K562 (cell line): ENCODE results near the gene SLAMF6. TPM values are rescaled to one million over a fixed set of nuclear protein-coding genes. Genes with fewer than 3 reads are reported as not detected.
A peak's percentile ranks its signal among the peaks of the same experiment; 100 is the strongest.

Experiments used
- AFF1 ChIP-seq, 2 experiments: fragments of 450-650 bp; IDR thresholded peaks; 2 replicates each; pipeline ENCODE4 v1.6.1; 2018; ENCODE audit warnings: mild to moderate bottlenecking in 2 of 2, low read depth in 1 of 2; ENCODE audit not compliant: partially characterized antibody in 2 of 2
- ATF1 ChIP-seq, 2 experiments: fragments of 450-650 bp in 1 of 2; IDR thresholded peaks; 2 replicates each; pipeline ENCODE4 v1.6.1; 2016; ENCODE audit warnings: missing compliant biosample characterization in 1 of 2, missing genetic modification characterization in 1 of 2
- CREM ChIP-seq: IDR thresholded peaks from 2 replicates; pipeline ENCODE4 v1.6.1; 2014; ENCODE audit warnings: antibody characterized with exemption, low read depth
- FOXK1 ChIP-seq: sonication (generic); formaldehyde crosslinking; IDR thresholded peaks from 2 replicates; pipeline ENCODE4 v1.8.0; 2022; ENCODE audit warnings: missing genetic modification reagents, mild to moderate bottlenecking, borderline replicate concordance
- MGA ChIP-seq: fragments of 450-650 bp; IDR thresholded peaks from 2 replicates; pipeline ENCODE4 v1.6.1; 2016; ENCODE audit warnings: mild to moderate bottlenecking, moderate library complexity
- SMARCA4 ChIP-seq: fragments of 450-650 bp; IDR thresholded peaks from 2 replicates; pipeline ENCODE4 v1.6.1; 2016
- THRAP3 ChIP-seq: fragments of 450-650 bp; IDR thresholded peaks from 2 replicates; pipeline ENCODE4 v1.6.1; 2016; ENCODE audit warnings: mild to moderate bottlenecking, inconsistent platforms, borderline replicate concordance
- TRIM24 ChIP-seq, 2 experiments: fragments of 450-650 bp; IDR thresholded peaks; 2 replicates each; pipeline ENCODE4 v1.6.1; 2016
- ZNF133 ChIP-seq: fragments of 250-450 bp; sonication (Bioruptor Pico); IDR thresholded peaks from 2 replicates; pipeline ENCODE4 v1.4.0; 2020; ENCODE audit warnings: mild to moderate bottlenecking
- ZNF311 ChIP-seq: fragments of 250-450 bp; sonication (Bioruptor Pico); IDR thresholded peaks from 2 replicates; pipeline ENCODE4 v1.4.0; 2020; ENCODE audit warnings: mild to moderate bottlenecking, moderate library complexity
- polyA plus RNA-seq, 8 experiments: library from polyadenylated mRNA; depleted of rRNA in 4 of 8; stranded (reverse) in 5 of 8; unstranded in 3 of 8; fragments of >200 nt; fragmentation: Nextera tagmentation in 2 of 8; fragmentation: Illumina TruSeq in 1 of 8; extraction: Ambion mirVana in 2 of 8; extraction: Trizol in 1 of 8; gene quantifications; 2 replicates each; pipeline versions ENCODE4 v1.2.1 to v1.2.3, GENCODE V29; 2011 to 2014; ENCODE audit warnings: inconsistent platforms in 1 of 8, missing spikeins in 1 of 8
- total RNA-seq, 7 experiments: library from RNA; depleted of rRNA in 6 of 7; stranded (reverse); fragments of >200 nt in 6 of 7; fragmentation: Illumina TruSeq in 2 of 7; extraction: Trizol in 2 of 7; gene quantifications; 2 replicates each; pipeline versions ENCODE4 v1.2.1 to v1.2.3, GENCODE V29; 2011 to 2021; ENCODE audit warnings: low replicate concordance in 1 of 7

SLAMF6 gene
- total and polyA plus RNA-seq, 9 of the 15 experiments (the other 6 are each of a cell fraction or from before 2014, with no cell fraction given): 0.56 to 4.8 (median 1.1) TPM

GRCh38 chr1:160567858-160568682, 45.0 kb upstream of the SLAMF6 start (continued):
- TF ChIP-seq THRAP3 (no peak), AFF1 (IDR thresholded peaks at IDR 0.05; ENCODE audit: low read depth in 1 of 2, partially characterized antibody in 2 of 2) (no peak), ZNF311 (CRISPR knock-in tag) (0 out of 2 replicates have a peak, but pooled peaks have one; percentile 55), SMARCA4 (peak; percentile 35; the same call in 1 of the 2 replicates), TRIM24 (IDR thresholded peaks at IDR 0.05) (0 out of 4 replicates have a peak, but pooled peaks of 1 of the 2 experiments have one; percentile 13), FOXK1 (CRISPR knock-in tag) (no peak), ATF1 (CRISPR knock-in tag; IDR thresholded peaks at IDR 0.05) (no peak), ATF1 (tag; IDR thresholded peaks at IDR 0.05) (0 out of 2 replicates have a peak, but pooled peaks have one; percentile 5), ZNF133 (CRISPR knock-in tag) (no peak), CREM (0 out of 2 replicates have a peak, but pooled peaks have one; percentile 6), MGA (peak; percentile 57)
